ENCODE measurements around the gene PNMT.
"Not testable (repeated sequence)": the region's sequence is repeated elsewhere in the genome, so short reads cannot be mapped to it uniquely, and the experiment has no call there.

GRCh38 chr17:39711071-39711470, 42.8 kb downstream of the PNMT start:
- not testable (repeated sequence) for TF ChIP-seq CTCF, POLR2A (IDR thresholded peaks at IDR 0.05)

All from uterus (tissue), 2 donors.